ENCODE measurements around the gene FOXI1.

The FOXI1 gene

GRCh38 chr5:170155771-170156170 lies 50.1 kb downstream of the FOXI1 start:
- DNase-seq, result no peak
- Histone ChIP-seq H3K4me2 (ENCODE audit: low read length) (no peak overlapping the region), H2BK15ac (replicated peaks; ENCODE audit: low read depth) (no peak overlapping the region), H2BK120ac (ENCODE audit: low read depth, low read length) (no peak overlapping the region), H3K56ac (ENCODE audit: low read length) (no peak overlapping the region), H3K4me1 (ENCODE audit: control insufficient read depth, low read depth, low read length) (no peaks in the 10 kb centered on the region), H3K79me1 (ENCODE audit: low read length) (no peaks in the 10 kb centered on the region), H3K36me3 (ENCODE audit: control insufficient read depth, insufficient read depth, low read length) (no peaks in the 10 kb centered on the region), H3K27ac (ENCODE audit: low read depth, low read length) (no peak overlapping the region), H2BK5ac (ENCODE audit: low read length) (no peak overlapping the region), H3K9ac (ENCODE audit: low read length) (no peak overlapping the region), H3K79me2 (ENCODE audit: control insufficient read depth, insufficient read depth, low read length) (no peaks in the 10 kb centered on the region), H4K5ac (ENCODE audit: low read length) (no peak overlapping the region), H3K27me3 (ENCODE audit: insufficient read depth, low read length, poor library complexity) (no peaks in the 10 kb centered on the region), H2AK5ac (ENCODE audit: low read length) (no peak overlapping the region), H3K4ac (ENCODE audit: low read depth, low read length) (no peak overlapping the region), H3K23ac (ENCODE audit: low read length) (no peak overlapping the region), H4K8ac (ENCODE audit: low read depth, low read length) (no peak overlapping the region), H3K18ac (ENCODE audit: low read length) (no peak overlapping the region), H3K4me3 (ENCODE audit: low read length) (no peak overlapping the region)
- WGBS (ENCODE audit: extremely low coverage, insufficient coverage, low lambda C conversion rate), result no CpG with 5 or more reads among the region's 3 CpGs

DNA sequence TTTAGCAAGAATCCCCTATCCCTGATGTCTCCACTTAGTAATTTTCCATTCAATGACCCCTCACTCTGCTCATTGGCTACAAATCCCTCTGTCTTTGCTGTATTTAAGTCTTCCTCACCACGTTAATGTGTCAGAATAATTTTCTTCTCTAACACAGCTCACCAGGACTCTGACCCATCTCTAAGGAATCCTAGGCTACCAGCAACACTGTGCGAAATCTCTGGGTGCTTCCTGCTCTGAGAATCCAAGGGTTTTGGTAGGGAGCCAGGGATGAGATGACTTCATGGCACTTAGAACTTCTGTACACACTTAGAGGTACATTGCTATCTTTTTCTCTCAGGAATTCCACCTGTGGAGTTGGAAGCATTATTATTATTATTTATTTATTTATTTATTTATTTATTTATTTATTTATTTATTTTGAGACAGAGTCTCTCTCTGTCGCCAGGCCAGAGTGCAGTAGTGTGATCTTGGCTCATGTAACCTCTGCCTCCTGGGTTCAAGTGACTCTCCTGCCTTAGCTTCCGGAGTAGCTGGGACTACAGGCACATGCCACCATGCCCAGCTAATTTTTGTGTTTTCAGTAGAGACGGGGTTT lies 53.5 kb downstream of the FOXI1 start:
- Histone ChIP-seq H3K27me3 (ENCODE audit: insufficient read depth, low read length, poor library complexity) (no peaks in the 10 kb centered on the region), H3K4ac (ENCODE audit: low read depth, low read length) (no peak overlapping the region), H3K36me3 (ENCODE audit: control insufficient read depth, insufficient read depth, low read length) (no peaks in the 10 kb centered on the region), H3K56ac (ENCODE audit: low read length) (no peak overlapping the region), H3K23ac (ENCODE audit: low read length) (no peak overlapping the region), H2BK120ac (ENCODE audit: low read depth, low read length) (no peak overlapping the region), H2BK15ac (replicated peaks; ENCODE audit: low read depth) (no peak overlapping the region), H3K27ac (ENCODE audit: low read depth, low read length) (no peak overlapping the region), H4K5ac (ENCODE audit: low read length) (no peak overlapping the region), H3K4me3 (ENCODE audit: low read length) (no peak overlapping the region), H2AK5ac (ENCODE audit: low read length) (no peak overlapping the region), H3K79me1 (ENCODE audit: low read length) (no peaks in the 10 kb centered on the region), H3K18ac (ENCODE audit: low read length) (no peak overlapping the region), H2BK5ac (ENCODE audit: low read length) (no peak overlapping the region), H3K4me2 (ENCODE audit: low read length) (no peak overlapping the region), H3K79me2 (ENCODE audit: control insufficient read depth, insufficient read depth, low read length) (no peaks in the 10 kb centered on the region), H3K9ac (ENCODE audit: low read length) (no peak overlapping the region), H4K8ac (ENCODE audit: low read depth, low read length) (no peak overlapping the region), H3K4me1 (ENCODE audit: control insufficient read depth, low read depth, low read length) (no peaks in the 10 kb centered on the region)
- no CpG with 5 or more reads among the region's 5 CpGs for WGBS (ENCODE audit: extremely low coverage, insufficient coverage, low lambda C conversion rate)
- no peak for DNase-seq

All from mesendoderm (in vitro differentiated cells).